GM23248 (cell line): ENCODE measurements around the gene MATN3. TPM values are rescaled to one million over a fixed set of nuclear protein-coding genes. Genes with fewer than 3 reads are reported as not detected.
A peak's percentile ranks its signal among the peaks of the same experiment; 100 is the strongest.

Experiments
- DNase-seq: peaks from one replicate; pipeline ENCODE4 v3.0.0-alpha.2; 2015
- H2AFZ ChIP-seq: fragments of 200-600 bp; sonication (generic); 2 replicates; pipeline ENCODE4 v1.6.1; 2016; ENCODE audit warnings: antibody characterized with exemption
- H3F3A ChIP-seq: fragments of 200-600 bp; sonication (generic); 2 replicates; pipeline ENCODE4 v1.6.1; 2016; ENCODE audit warnings: mild to moderate bottlenecking, antibody characterized with exemption, mixed run types; ENCODE audit not compliant: insufficient read depth
- H3K27ac ChIP-seq: fragments of 200-600 bp; sonication (generic); 2 replicates; pipeline ENCODE4 v1.5.1; 2016; ENCODE audit warnings: mild to moderate bottlenecking
- H3K27me3 ChIP-seq: fragments of 200-600 bp; sonication (generic); replicated peaks from 2 replicates; pipeline ENCODE4 v1.6.1; 2016; ENCODE audit warnings: mild to moderate bottlenecking; ENCODE audit not compliant: insufficient read depth
- H3K36me3 ChIP-seq: fragments of 200-600 bp; sonication (generic); 2 replicates; pipeline ENCODE4 v1.6.1; 2016; ENCODE audit warnings: low read depth, mild to moderate bottlenecking
- H3K4me1 ChIP-seq: fragments of 200-600 bp; sonication (generic); 2 replicates; pipeline ENCODE4 v1.6.1; 2016; ENCODE audit warnings: mild to moderate bottlenecking; ENCODE audit not compliant: insufficient read depth
- H3K4me2 ChIP-seq: fragments of 200-600 bp; sonication (generic); one replicate; pipeline ENCODE4 v1.6.1; 2016; ENCODE audit warnings: mild to moderate bottlenecking; ENCODE audit not compliant: unreplicated experiment
- H3K4me3 ChIP-seq: fragments of 200-600 bp; sonication (generic); 2 replicates; pipeline ENCODE4 v1.5.1; 2016; ENCODE audit warnings: mild to moderate bottlenecking
- H3K79me2 ChIP-seq: fragments of 200-600 bp; sonication (generic); 2 replicates; pipeline ENCODE4 v1.6.1; 2016; ENCODE audit warnings: mild to moderate bottlenecking; ENCODE audit not compliant: insufficient read depth
- H3K9ac ChIP-seq: fragments of 200-600 bp; sonication (generic); 2 replicates; pipeline ENCODE4 v1.6.1; 2016; ENCODE audit warnings: mild to moderate bottlenecking
- H3K9me2 ChIP-seq: fragments of 200-600 bp; sonication (generic); 2 replicates; pipeline ENCODE4 v1.6.1; 2016; ENCODE audit warnings: mixed run types, mild to moderate bottlenecking, moderate library complexity; ENCODE audit not compliant: insufficient read depth
- H3K9me3 ChIP-seq: fragments of 200-600 bp; sonication (generic); one replicate; pipeline ENCODE4 v1.6.1; 2017; ENCODE audit warnings: low read depth
- H4K20me1 ChIP-seq: fragments of 200-600 bp; sonication (generic); 2 replicates; pipeline ENCODE4 v1.6.0; 2016; ENCODE audit not compliant: insufficient read depth
- EZH2 ChIP-seq: fragments of 200-600 bp; sonication (generic); IDR thresholded peaks from 2 replicates; pipeline ENCODE4 v1.6.1; 2018; ENCODE audit warnings: antibody characterized with exemption, mild to moderate bottlenecking; ENCODE audit not compliant: insufficient read depth, poor library complexity, severe bottlenecking
- EZH2phosphoT487 ChIP-seq: fragments of 200-600 bp; sonication (generic); IDR thresholded peaks from 2 replicates; pipeline ENCODE4 v1.6.1; 2018; ENCODE audit warnings: antibody characterized with exemption, moderate library complexity, mild to moderate bottlenecking, low read depth; ENCODE audit not compliant: insufficient read depth
- WGBS, 2 experiments: methylation state at CpG; one replicate each; pipeline ENCODE4 v1.1.6; 2015 to 2017; ENCODE audit warnings: low lambda C conversion rate in 2 of 2, low coverage in 1 of 2; ENCODE audit errors: missing lambda C conversion rate in 2 of 2; 5-methylcytosine and 5-hydroxymethylcytosine counted together
- in situ Hi-C: fragments of 300-500 bp; cut with MboI; formaldehyde crosslinking; loops from 2 replicates; pipeline ENCODE4 v1.15.0; 2020
- polyA plus RNA-seq: library from polyadenylated mRNA; unstranded; fragments of >200 nt; fragmentation: Nextera tagmentation; extraction: Ambion mirVana; gene quantifications from 2 replicates; pipeline ENCODE4 v1.2.1, GENCODE V29; 2016
- total RNA-seq: library from RNA; depleted of rRNA; stranded (reverse); fragments of >200 nt; shearing (Covaris generic); gene quantifications from 2 replicates; pipeline ENCODE4 v1.2.3, GENCODE V29; 2014

The MATN3 gene
- total and polyA plus RNA-seq, 2 experiments from 2014 or later: 0.54 to 2.0 TPM

- no peaks in the 10 kb centered on the region for H3K79me2 ChIP-seq
- H3K9me2 ChIP-seq: no peaks in the 10 kb centered on the region
- TF ChIP-seq EZH2phosphoT487 (no peak), EZH2 (no peak)
- H2AFZ ChIP-seq: no peak overlapping the region
- H3K27ac ChIP-seq: no peak overlapping the region
- H3K4me3 ChIP-seq: no peak overlapping the region
- H3K9me3 ChIP-seq: no peaks in the 10 kb centered on the region
- peak; percentile 77 for DNase-seq
- H4K20me1 ChIP-seq: no peaks in the 10 kb centered on the region
- no peak overlapping the region for H3K4me2 ChIP-seq
- H3K9ac ChIP-seq: no peak overlapping the region
- H3K27me3 ChIP-seq: peaks cover 5% of the 10 kb centered on the region; the same call in 1 of the 2 replicates
- H3F3A ChIP-seq: no peaks in the 10 kb centered on the region; the same call in 1 of the 2 replicates
- no peaks in the 10 kb centered on the region for H3K4me1 ChIP-seq
- WGBS, 2 experiments: 2 to 3% methylated on average over 2 of the region's 2 CpGs
- no peaks in the 10 kb centered on the region for H3K36me3 ChIP-seq
- in situ Hi-C loops: no loop called here
Observed at GRCh38 chr2:20015482-20016083, 3.1 kb upstream of the MATN3 start.

DNA sequence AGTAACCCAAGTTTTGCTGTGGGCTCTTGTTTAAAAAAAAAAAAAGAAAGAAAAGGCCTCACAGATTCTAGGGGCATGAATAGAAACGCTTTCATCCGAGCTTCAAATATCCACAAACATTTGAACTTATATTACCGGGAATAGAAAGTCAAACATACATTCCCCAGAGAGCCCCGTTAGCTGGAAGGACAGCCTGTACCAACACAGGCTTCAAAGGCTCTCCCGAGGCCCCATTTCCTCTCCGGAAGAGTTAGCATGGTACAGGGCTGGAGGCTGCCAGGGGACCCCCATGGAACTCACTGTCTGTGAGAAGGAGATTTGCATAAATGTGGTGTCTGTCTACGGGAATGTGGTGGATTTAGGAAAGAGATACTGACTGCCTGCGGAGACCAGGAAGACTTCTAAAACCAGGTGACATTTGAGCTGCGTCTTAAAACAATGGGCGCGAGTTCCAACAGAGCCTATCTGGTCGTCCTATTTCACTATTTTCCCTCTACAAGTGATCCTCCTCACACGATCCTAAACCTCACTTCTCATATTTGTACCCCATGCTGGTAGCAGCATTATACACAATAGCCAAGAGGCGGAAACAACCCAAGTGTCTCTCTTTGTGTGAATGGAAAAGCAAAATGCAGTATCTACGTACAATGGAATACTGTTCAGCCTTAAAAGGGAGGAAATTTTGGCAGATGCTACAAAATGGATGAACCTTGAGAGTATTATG lies 820 bp upstream of the MATN3 start:
- Histone ChIP-seq H3F3A (no peaks in the 10 kb centered on the region), H4K20me1 (no peaks in the 10 kb centered on the region), H3K27ac (no peak overlapping the region), H3K79me2 (no peaks in the 10 kb centered on the region), H3K36me3 (no peaks in the 10 kb centered on the region), H3K9ac (peak overlapping the region; percentile 71), H3K4me1 (no peaks in the 10 kb centered on the region), H3K9me2 (no peaks in the 10 kb centered on the region), H3K27me3 (peaks cover 5% of the 10 kb centered on the region; the same call in 1 of the 2 replicates), H3K4me3 (peak overlapping the region; percentile 70), H3K4me2 (peak overlapping the region; percentile 86), H3K9me3 (no peaks in the 10 kb centered on the region), H2AFZ (peak overlapping the region; percentile 95)
- DNase-seq: no peak
- in situ Hi-C loops: loop anchor here (5.0 kb wide), 1 partner anchor 79 kb away; no protein-coding TSS in a partner anchor
- no peak for TF ChIP-seq EZH2
- no peak for TF ChIP-seq EZH2phosphoT487
- WGBS, 2 experiments: 73 to 75% methylated on average over 15 of the region's 15 CpGs

DNA sequence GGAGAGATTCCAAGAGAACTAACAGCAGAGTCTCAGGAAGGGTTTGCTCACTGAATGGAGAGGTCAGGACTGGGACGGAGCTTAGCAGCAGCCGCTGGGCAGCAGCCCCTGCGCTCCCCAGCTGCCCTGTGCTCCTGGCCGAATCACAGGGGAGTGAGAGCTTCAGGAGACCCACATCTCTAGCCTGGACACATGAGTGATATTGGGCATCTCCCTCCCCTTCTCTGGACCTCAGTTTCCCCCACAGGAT lies 511 bp downstream of the MATN3 start:
- Histone ChIP-seq H3K27me3 (peaks cover 5% of the 10 kb centered on the region; the same call in 1 of the 2 replicates), H3K9me2 (no peaks in the 10 kb centered on the region), H3K9ac (no peak overlapping the region; the same call in 1 of the 2 replicates), H3K36me3 (no peaks in the 10 kb centered on the region), H3K4me3 (peak overlapping the region; percentile 70), H4K20me1 (no peaks in the 10 kb centered on the region), H3K4me1 (no peaks in the 10 kb centered on the region), H2AFZ (peak overlapping the region; percentile 95), H3K27ac (no peak overlapping the region), H3K79me2 (no peaks in the 10 kb centered on the region), H3F3A (no peaks in the 10 kb centered on the region), H3K4me2 (peak overlapping the region; percentile 86), H3K9me3 (no peaks in the 10 kb centered on the region)
- WGBS, 2 experiments: 38 to 46% methylated on average over 4 of the region's 4 CpGs
- in situ Hi-C loops: loop anchor here (5.0 kb wide), 1 partner anchor 80 kb away; no protein-coding TSS in a partner anchor
- no peak for DNase-seq
- TF ChIP-seq EZH2: peak; percentile 43
- TF ChIP-seq EZH2phosphoT487: no peak

GRCh38 chr2:20011276-20012031 lies 1.0 kb downstream of the MATN3 start:
- Histone ChIP-seq H3F3A (no peaks in the 10 kb centered on the region), H4K20me1 (no peaks in the 10 kb centered on the region), H3K4me2 (no peak overlapping the region), H3K27ac (no peak overlapping the region), H3K4me3 (no peak overlapping the region), H3K9ac (no peak overlapping the region), H3K79me2 (no peaks in the 10 kb centered on the region), H3K9me3 (no peaks in the 10 kb centered on the region), H3K9me2 (no peaks in the 10 kb centered on the region), H3K27me3 (peaks cover 5% of the 10 kb centered on the region; the same call in 1 of the 2 replicates), H2AFZ (no peak overlapping the region; the same call in 1 of the 2 replicates), H3K36me3 (no peaks in the 10 kb centered on the region), H3K4me1 (no peaks in the 10 kb centered on the region)
- TF ChIP-seq EZH2phosphoT487 (no peak), EZH2 (no peak)
- in situ Hi-C loops: loop anchor here (5.0 kb wide), 1 partner anchor 81 kb away; no protein-coding TSS in a partner anchor
- WGBS, 2 experiments: 95% methylated on average over 14 of the region's 14 CpGs
- DNase-seq: no peak
